HepG2 (cell line): ENCODE results near the gene SMARCC1. TPM values are rescaled to one million over a fixed set of nuclear protein-coding genes. Genes with fewer than 3 reads are reported as not detected.

Experiments
- CEBPG ChIP-seq: IDR thresholded peaks from 2 replicates; pipeline ENCODE4 v1.6.1; 2016
- FOXK1 ChIP-seq: sonication (generic); formaldehyde crosslinking; IDR thresholded peaks from 2 replicates; pipeline ENCODE4 v1.4.0; 2020; ENCODE audit warnings: low read depth, missing genetic modification reagents, borderline replicate concordance
- GRHL1 ChIP-seq: sonication (generic); formaldehyde crosslinking; conservative IDR thresholded peaks from 2 replicates; pipeline ENCODE4 v1.8.0; 2022; ENCODE audit warnings: missing genetic modification reagents
- HNF4G ChIP-seq, 2 experiments: sonication (generic) in 1 of 2; formaldehyde crosslinking in 1 of 2; IDR thresholded peaks; 2 replicates each; pipeline versions ENCODE4 v1.4.0 to v1.6.1; 2011 to 2020; ENCODE audit warnings: borderline replicate concordance in 2 of 2, low read depth in 2 of 2, mild to moderate bottlenecking in 2 of 2, low read length in 1 of 2, missing genetic modification reagents in 1 of 2, moderate library complexity in 1 of 2
- HOXA3 ChIP-seq: sonication (generic); formaldehyde crosslinking; IDR thresholded peaks from 2 replicates; pipeline ENCODE4 v1.5.0; 2020; ENCODE audit warnings: missing genetic modification reagents
- IRF2 ChIP-seq: IDR thresholded peaks from 2 replicates; pipeline ENCODE4 v1.6.1; 2018; ENCODE audit warnings: missing genetic modification reagents, missing compliant biosample characterization
- KIAA2018 ChIP-seq: sonication (generic); formaldehyde crosslinking; IDR thresholded peaks from 2 replicates; pipeline ENCODE4 v1.5.0; 2020; ENCODE audit warnings: mild to moderate bottlenecking, missing genetic modification reagents, borderline replicate concordance
- NFE2 ChIP-seq: sonication (generic); formaldehyde crosslinking; IDR thresholded peaks from 2 replicates; pipeline ENCODE4 v1.4.0; 2020; ENCODE audit warnings: missing genetic modification reagents
- NR2F6 ChIP-seq, 2 experiments: IDR thresholded peaks; 2 replicates each; pipeline ENCODE4 v1.6.1; 2016; ENCODE audit warnings: antibody characterized with exemption in 1 of 2, mild to moderate bottlenecking in 1 of 2
- SALL1 ChIP-seq: sonication (generic); formaldehyde crosslinking; IDR thresholded peaks from 2 replicates; pipeline ENCODE4 v1.8.0; 2022; ENCODE audit warnings: mild to moderate bottlenecking, missing genetic modification reagents
- SIX4 ChIP-seq: sonication (generic); formaldehyde crosslinking; IDR thresholded peaks from 2 replicates; pipeline ENCODE4 v1.4.0; 2020; ENCODE audit warnings: missing genetic modification reagents
- SKI ChIP-seq: fragments of 450-650 bp; IDR thresholded peaks from one replicate; pipeline ENCODE4 v1.6.1; 2018; ENCODE audit warnings: mild to moderate bottlenecking; ENCODE audit not compliant: partially characterized antibody
- U2AF2 ChIP-seq: fragments of 200-400 bp; formaldehyde crosslinking; IDR thresholded peaks from 2 replicates; pipeline ENCODE4 v1.6.1; 2017; ENCODE audit warnings: low read depth, mild to moderate bottlenecking, low read length
- ZBTB21 ChIP-seq: sonication (generic); formaldehyde crosslinking; IDR thresholded peaks from 2 replicates; pipeline ENCODE4 v1.4.0; 2020; ENCODE audit warnings: missing genetic modification reagents
- ZMYM4 ChIP-seq: sonication (generic); formaldehyde crosslinking; IDR thresholded peaks from 2 replicates; pipeline ENCODE4 v1.8.1; 2023; ENCODE audit warnings: mild to moderate bottlenecking, missing genetic modification reagents
- ZNF230 ChIP-seq: sonication (generic); formaldehyde crosslinking; IDR thresholded peaks from 2 replicates; pipeline ENCODE4 v1.4.0; 2020; ENCODE audit warnings: mild to moderate bottlenecking, missing genetic modification reagents
- ZNF253 ChIP-seq: sonication (generic); formaldehyde crosslinking; IDR thresholded peaks from 2 replicates; pipeline ENCODE4 v1.8.0; 2022; ENCODE audit warnings: mild to moderate bottlenecking, missing genetic modification reagents, borderline replicate concordance
- ZNF331 ChIP-seq: sonication (generic); formaldehyde crosslinking; IDR thresholded peaks from 2 replicates; pipeline ENCODE4 v1.4.0; 2020; ENCODE audit warnings: missing genetic modification reagents
- polyA plus RNA-seq, 8 experiments: library from polyadenylated mRNA; depleted of rRNA in 3 of 8; stranded (reverse) in 7 of 8; unstranded in 1 of 8; fragments of >200 nt; fragmentation: Illumina TruSeq in 4 of 8; extraction: Trizol in 4 of 8; gene quantifications; 2 replicates each; pipeline versions ENCODE4 v1.2.1 to v1.2.3, GENCODE V29; 2011 to 2016; ENCODE audit warnings: low read depth in 4 of 8, missing spikeins in 1 of 8, mixed read lengths in 1 of 8; ENCODE audit not compliant: insufficient read depth in 1 of 8
- total RNA-seq, 5 experiments: library from RNA; depleted of rRNA; stranded (reverse); fragments of >200 nt; fragmentation: Illumina TruSeq; extraction: Trizol; gene quantifications; 2 replicates each; pipeline ENCODE4 v1.2.3, GENCODE V29; 2016; ENCODE audit warnings: low read depth in 1 of 5
- TF ChIP-seq, protein P1 (sequence below): sonication (generic); formaldehyde crosslinking; conservative IDR thresholded peaks from 2 replicates; pipeline ENCODE4 v1.8.0; 2022; ENCODE audit warnings: low read depth, missing genetic modification reagents

The SMARCC1 gene
- total and polyA plus RNA-seq, 2 of the 13 experiments (the other 11 are each of a cell fraction or from before 2014, with no cell fraction given), result 47.9 to 58.4 TPM

GRCh38 chr3:47794544-47794943, 12.9 kb upstream of the SMARCC1 start (continued):
- TF ChIP-seq IRF2 (CRISPR knock-in tag) (0 out of 2 replicates have a peak, but pooled peaks have one; percentile 52), GRHL1 (CRISPR knock-in tag) (no peak), KIAA2018 (CRISPR knock-in tag) (no peak), SALL1 (CRISPR knock-in tag) (peak; percentile 78), FOXK1 (CRISPR knock-in tag) (peak; percentile 15; the same call in 1 of the 2 replicates), NFE2 (CRISPR knock-in tag) (no peak), SIX4 (CRISPR knock-in tag) (peak; percentile 53; the same call in 1 of the 2 replicates), U2AF2 (no peak), ZMYM4 (CRISPR knock-in tag) (0 out of 2 replicates have a peak, but pooled peaks have one; percentile 14), SKI (peak; percentile 71), NR2F6 (IDR thresholded peaks at IDR 0.05) (peak; percentile 37), NR2F6 (CRISPR knock-in tag; IDR thresholded peaks at IDR 0.05) (0 out of 2 replicates have a peak, but pooled peaks have one; percentile 52), HNF4G (IDR thresholded peaks at IDR 0.05; ENCODE audit: borderline replicate concordance, low read depth, low read length) (peak; percentile 29; the same call in 1 of the 2 replicates), HNF4G (CRISPR knock-in tag; IDR thresholded peaks at IDR 0.05; ENCODE audit: borderline replicate concordance, low read depth) (no peak), ZBTB21 (CRISPR knock-in tag) (no peak), HOXA3 (CRISPR knock-in tag) (peak; percentile 48; the same call in 1 of the 2 replicates), ZNF253 (no peak), CEBPG (peak; percentile 91), ZNF230 (CRISPR knock-in tag) (no peak), ZNF331 (CRISPR knock-in tag) (0 out of 2 replicates have a peak, but pooled peaks have one; percentile 31)
- TF ChIP-seq, protein P1, sequence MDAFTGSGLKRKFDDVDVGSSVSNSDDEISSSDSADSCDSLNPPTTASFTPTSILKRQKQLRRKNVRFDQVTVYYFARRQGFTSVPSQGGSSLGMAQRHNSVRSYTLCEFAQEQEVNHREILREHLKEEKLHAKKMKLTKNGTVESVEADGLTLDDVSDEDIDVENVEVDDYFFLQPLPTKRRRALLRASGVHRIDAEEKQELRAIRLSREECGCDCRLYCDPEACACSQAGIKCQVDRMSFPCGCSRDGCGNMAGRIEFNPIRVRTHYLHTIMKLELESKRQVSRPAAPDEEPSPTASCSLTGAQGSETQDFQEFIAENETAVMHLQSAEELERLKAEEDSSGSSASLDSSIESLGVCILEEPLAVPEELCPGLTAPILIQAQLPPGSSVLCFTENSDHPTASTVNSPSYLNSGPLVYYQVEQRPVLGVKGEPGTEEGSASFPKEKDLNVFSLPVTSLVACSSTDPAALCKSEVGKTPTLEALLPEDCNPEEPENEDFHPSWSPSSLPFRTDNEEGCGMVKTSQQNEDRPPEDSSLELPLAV, result no peak
